ENCODE measurements around the gene CPLANE1.
"Not testable (repeated sequence)": the region's sequence is repeated elsewhere in the genome, so short reads cannot be mapped to it uniquely, and the experiment has no call there.

Gene CPLANE1

DNA sequence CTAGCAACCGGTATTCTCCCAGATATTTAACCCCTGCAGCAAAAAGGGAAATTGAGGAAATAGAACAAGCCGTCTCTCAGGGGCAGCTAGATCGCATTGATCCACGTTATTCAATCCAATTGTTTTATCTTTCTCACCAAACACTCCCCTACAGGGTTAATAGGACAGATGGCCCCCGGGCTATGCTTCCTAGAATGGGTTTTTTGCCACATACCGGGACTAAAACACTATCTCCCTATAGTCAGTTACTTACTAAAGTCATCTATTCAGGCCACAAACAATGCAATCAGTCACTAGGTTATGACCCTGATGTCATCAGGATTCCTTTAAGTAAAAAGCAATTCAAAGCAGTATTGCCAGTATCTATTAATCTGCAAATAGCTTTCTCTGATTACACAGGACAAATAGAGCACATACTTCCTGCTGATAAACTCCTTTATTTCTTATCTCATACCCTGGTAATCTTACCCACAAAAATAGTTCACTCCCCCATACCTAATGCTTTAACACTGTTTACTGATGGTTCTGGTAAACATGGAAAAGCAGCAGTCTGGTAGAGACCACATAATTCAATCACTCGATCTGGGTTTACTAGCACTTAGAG, 159.0 kb downstream of the CPLANE1 start:
- no peak for DNase-seq (ENCODE audit: low read depth)
- H3K4me3 ChIP-seq (ENCODE audit: low read depth, low read length) = no peak overlapping the region
- TF ChIP-seq, protein P1, sequence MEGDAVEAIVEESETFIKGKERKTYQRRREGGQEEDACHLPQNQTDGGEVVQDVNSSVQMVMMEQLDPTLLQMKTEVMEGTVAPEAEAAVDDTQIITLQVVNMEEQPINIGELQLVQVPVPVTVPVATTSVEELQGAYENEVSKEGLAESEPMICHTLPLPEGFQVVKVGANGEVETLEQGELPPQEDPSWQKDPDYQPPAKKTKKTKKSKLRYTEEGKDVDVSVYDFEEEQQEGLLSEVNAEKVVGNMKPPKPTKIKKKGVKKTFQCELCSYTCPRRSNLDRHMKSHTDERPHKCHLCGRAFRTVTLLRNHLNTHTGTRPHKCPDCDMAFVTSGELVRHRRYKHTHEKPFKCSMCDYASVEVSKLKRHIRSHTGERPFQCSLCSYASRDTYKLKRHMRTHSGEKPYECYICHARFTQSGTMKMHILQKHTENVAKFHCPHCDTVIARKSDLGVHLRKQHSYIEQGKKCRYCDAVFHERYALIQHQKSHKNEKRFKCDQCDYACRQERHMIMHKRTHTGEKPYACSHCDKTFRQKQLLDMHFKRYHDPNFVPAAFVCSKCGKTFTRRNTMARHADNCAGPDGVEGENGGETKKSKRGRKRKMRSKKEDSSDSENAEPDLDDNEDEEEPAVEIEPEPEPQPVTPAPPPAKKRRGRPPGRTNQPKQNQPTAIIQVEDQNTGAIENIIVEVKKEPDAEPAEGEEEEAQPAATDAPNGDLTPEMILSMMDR (IDR thresholded peaks at IDR 0.05; ENCODE audit: insufficient read depth, low read depth, low read length, missing control alignments) = no peak

DNA sequence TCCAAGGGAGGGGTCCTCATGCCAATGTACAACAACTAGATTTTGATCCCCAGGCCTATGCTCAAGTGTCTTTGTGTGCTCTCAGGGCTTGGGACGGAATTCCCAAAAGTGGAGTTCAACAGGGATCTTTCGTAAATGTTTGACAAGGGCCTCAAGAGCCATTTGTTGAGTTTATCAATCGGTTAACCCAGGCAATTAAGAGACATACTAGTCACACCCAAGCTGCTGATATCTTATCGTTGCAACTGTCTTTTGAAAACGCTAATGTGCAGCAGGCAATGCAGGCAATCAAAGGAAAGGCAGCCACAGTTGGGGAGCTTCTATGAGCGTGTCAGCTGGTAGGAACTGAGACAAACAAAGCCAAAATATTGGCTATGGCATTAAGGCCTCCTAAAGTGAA, 161.2 kb downstream of the CPLANE1 start:
- no peak for DNase-seq (ENCODE audit: low read depth)
- TF ChIP-seq, protein P1 (IDR thresholded peaks at IDR 0.05; ENCODE audit: insufficient read depth, low read depth, low read length, missing control alignments) = no peak
- no peak overlapping the region for H3K4me3 ChIP-seq (ENCODE audit: low read depth, low read length)

DNA sequence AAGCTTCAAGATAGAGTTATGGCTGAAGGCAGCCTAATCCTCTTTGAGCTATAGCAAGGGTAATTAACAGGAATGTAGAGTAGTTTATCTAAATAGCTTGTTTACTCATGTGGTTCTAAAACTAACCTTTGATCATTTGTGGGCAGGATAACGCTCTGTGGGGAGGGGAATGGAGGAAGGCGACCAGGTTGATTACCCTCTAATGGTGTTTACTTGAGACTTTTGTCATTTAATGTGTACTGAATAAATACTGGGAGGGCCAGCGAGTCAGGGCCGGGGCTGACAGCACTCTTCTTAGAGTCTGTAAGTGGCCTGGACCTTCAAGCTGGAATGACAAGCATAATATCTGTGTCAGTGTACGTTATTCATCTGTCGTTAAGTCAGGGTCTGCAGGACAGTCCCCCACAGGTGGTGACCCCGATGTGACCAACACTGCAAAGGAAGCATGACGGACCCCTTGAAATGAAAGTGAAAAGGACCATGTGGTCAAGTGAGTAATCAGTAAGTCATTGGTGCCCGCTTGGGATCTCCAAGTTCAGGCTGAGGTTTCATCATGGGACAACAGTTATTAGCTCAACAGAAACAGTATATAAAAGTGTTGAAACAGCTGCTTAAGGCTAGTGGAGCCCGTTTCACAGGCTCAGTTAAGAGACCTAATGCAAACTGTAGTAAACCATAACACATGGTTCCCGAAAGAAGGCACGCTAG, 162.6 kb downstream of the CPLANE1 start:
- no peak overlapping the region for H3K4me3 ChIP-seq (ENCODE audit: low read depth, low read length)
- no peak for DNase-seq (ENCODE audit: low read depth)
- TF ChIP-seq, protein P1 (IDR thresholded peaks at IDR 0.05; ENCODE audit: insufficient read depth, low read depth, low read length, missing control alignments) = no peak

DNA sequence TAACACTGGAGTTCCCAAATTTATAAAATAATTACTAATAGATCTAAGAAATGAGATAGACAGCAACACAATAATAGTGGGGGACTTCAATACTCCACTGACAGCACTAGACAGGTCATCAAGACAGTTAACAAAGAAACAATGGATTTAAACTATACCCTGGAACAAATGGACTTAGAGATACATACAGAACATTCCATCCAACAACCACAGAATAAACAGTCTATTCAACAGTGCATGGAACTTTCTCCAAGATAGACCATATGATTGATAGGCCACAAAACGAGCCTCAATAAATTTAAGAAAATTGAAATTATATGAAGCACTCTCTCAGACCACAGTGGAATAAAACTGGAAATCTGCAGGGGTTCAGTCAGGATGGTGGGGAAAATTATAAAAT, 163.2 kb downstream of the CPLANE1 start:
- not testable (repeated sequence) for DNase-seq (ENCODE audit: low read depth)

DNA sequence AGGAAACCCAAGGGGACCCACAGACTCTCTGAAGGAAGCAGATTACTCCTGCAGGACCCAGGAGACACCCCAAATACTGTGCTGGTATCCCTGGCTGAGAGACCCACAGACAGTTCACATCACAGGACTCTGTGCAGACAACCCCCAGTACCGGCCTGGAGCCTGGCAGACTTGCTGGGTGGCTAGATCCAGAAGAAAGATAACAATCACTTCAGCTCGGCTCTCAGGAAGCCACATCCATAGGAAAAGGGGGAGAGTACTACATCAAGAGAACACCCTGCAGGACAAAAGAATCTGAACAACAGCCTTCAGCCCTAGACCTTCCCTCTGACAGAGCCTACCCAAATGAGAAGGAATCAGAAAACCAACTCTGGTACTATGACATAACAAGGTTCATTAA, 166.2 kb downstream of the CPLANE1 start:
- not testable (repeated sequence) for H3K4me3 ChIP-seq (ENCODE audit: low read depth, low read length); DNase-seq (ENCODE audit: low read depth)

More for the DNA sequence above, 163.2 kb downstream of the CPLANE1 start:
- H3K4me3 ChIP-seq (ENCODE audit: low read depth, low read length) = not testable (repeated sequence)

DNA sequence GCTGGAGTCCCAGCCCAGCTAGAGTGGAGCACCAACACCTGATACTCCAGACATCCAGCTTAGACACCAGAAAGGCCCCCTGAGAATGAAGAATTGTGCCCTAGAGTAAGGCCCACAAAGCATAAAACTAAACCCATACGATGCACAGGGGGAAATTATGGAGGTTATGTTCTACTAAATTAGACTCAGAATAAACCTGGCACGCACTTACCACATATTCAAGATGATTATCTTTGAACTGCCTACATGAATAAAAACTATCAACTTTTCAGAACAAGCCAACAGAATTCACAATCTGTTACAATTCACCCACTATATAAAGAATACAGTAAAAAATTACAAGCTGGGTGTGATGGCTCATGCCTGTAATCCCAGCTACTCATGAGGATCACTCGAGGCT, 168.5 kb downstream of the CPLANE1 start:
- H3K4me3 ChIP-seq (ENCODE audit: low read depth, low read length) = no peak overlapping the region
- TF ChIP-seq, protein P1 (IDR thresholded peaks at IDR 0.05; ENCODE audit: insufficient read depth, low read depth, low read length, missing control alignments) = no peak
- no peak for DNase-seq (ENCODE audit: low read depth)

DNA sequence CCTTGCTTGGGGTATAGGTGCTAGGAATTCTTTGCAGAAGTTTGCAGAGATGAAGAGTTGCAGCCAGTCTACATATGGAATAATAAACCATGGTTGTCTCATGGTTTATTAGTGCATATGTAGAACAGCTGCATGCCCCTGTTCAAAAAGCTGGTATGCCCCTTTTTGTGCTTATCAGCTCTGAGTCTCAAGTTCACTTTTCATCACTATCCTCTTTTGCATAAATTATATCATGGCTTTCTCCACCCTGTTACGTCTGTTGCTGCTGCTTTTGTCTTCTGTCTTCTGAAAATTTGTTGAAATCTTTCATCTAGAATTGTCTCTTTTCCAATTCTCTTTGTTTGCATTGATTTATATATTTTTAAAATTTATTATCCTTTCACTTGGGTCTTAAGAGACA, 172.0 kb downstream of the CPLANE1 start:
- no peak overlapping the region for H3K4me3 ChIP-seq (ENCODE audit: low read depth, low read length)
- no peak for DNase-seq (ENCODE audit: low read depth)
- TF ChIP-seq, protein P1 (IDR thresholded peaks at IDR 0.05; ENCODE audit: insufficient read depth, low read depth, low read length, missing control alignments) = no peak

DNA sequence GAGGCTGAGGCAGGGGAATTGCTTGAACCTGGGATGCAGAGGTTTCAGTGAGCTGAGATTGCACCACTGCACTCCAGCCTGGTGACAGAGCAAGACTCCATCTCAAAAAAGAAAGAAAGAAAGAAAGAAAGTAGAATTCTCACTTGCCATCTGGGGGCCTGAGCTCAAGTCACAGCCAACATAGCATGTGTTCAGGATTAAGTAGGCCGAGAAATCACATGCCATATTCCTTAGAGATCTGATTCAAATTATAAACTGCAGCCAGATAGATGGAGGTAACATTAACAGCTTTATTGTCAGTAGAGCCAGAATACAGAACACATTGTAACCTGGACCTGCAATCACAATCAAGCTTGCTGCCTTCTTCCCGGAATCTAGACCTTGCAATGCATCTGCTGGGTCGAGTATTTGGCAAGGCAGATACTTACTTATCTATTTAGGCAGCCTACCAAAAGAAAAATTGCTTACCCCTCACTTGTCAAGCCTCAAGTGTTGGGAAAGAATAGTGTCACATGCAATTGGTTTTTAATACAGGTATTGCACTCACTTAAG, 173.7 kb downstream of the CPLANE1 start:
- TF ChIP-seq, protein P1 (IDR thresholded peaks at IDR 0.05; ENCODE audit: insufficient read depth, low read depth, low read length, missing control alignments) = no peak
- H3K4me3 ChIP-seq (ENCODE audit: low read depth, low read length) = no peak overlapping the region
- DNase-seq (ENCODE audit: low read depth) = no peak
